GM12801 (cell line): ENCODE data around the gene MAP3K19.

Experiments
- CTCF ChIP-seq: IDR thresholded peaks from one replicate; pipeline ENCODE4 v1.5.1; 2011; ENCODE audit warnings: control low read depth; ENCODE audit not compliant: insufficient read length; ENCODE audit errors: extremely low read depth

Gene MAP3K19

GRCh38 chr2:135050684-135051083, 3.4 kb upstream of the MAP3K19 start:
- TF ChIP-seq CTCF: no peak

GRCh38 chr2:135050132-135050531, 2.9 kb upstream of the MAP3K19 start:
- no peak for TF ChIP-seq CTCF

- no peak for TF ChIP-seq CTCF
Observed at GRCh38 chr2:135048122-135048521, 875 bp upstream of the MAP3K19 start.

GRCh38 chr2:135043345-135043744, 3.9 kb downstream of the MAP3K19 start:
- TF ChIP-seq CTCF: no peak

GRCh38 chr2:135037831-135038230, 9.4 kb downstream of the MAP3K19 start:
- TF ChIP-seq CTCF: no peak

GRCh38 chr2:135030826-135031225, 16.4 kb downstream of the MAP3K19 start:
- no peak for TF ChIP-seq CTCF

GRCh38 chr2:135029481-135030134, 17.6 kb downstream of the MAP3K19 start:
- no peak for TF ChIP-seq CTCF
